Activated naive CD4-positive, alpha-beta T cell treated with anti-CD3 and anti-CD28 coated beads, Interleukin-2, amount 50 U/mL, for 72 hours (primary cell): ENCODE data around the gene PHAF1. TPM values are rescaled to one million over a fixed set of nuclear protein-coding genes. Genes with fewer than 3 reads are reported as not detected.
"Not testable (repeated sequence)": the region's sequence is repeated elsewhere in the genome, so short reads cannot be mapped to it uniquely, and the experiment has no call there.

Experiments
- ATAC-seq, 2 donors: fragments of 150-1000 bp; cut with Tn5 transposase; 2 replicates each; pipeline ENCODE4 v1.10.0; 2021; ENCODE audit warnings: mild to moderate bottlenecking in 2 of 2, moderate library complexity in 2 of 2
- DNase-seq, 2 donors: peaks; one replicate each; pipeline ENCODE4 v3.0.0; 2021 to 2022; ENCODE audit warnings: low spot score in 2 of 2
- H3K27ac Mint-ChIP-seq, 2 donors: one replicate each; pipeline ENCODE4 v1.8.0; 2022; ENCODE audit warnings: mild to moderate bottlenecking in 2 of 2, mixed read lengths in 2 of 2
- H3K36me3 Mint-ChIP-seq, 2 donors: one replicate each; pipeline ENCODE4 v1.8.0; 2022; ENCODE audit warnings: mixed read lengths in 2 of 2
- H3K9me3 Mint-ChIP-seq, 2 donors: one replicate each; pipeline ENCODE4 v1.8.0; 2022; ENCODE audit warnings: mixed read lengths in 2 of 2
- total RNA-seq, 2 donors: library from RNA; stranded (reverse); gene quantifications; one replicate each; pipeline ENCODE4 v1.2.3, GENCODE V29; 2022

Gene PHAF1
- total RNA-seq, 2 donors from 2014 or later = 15.6 to 16.6 TPM

- H3K36me3 Mint-ChIP-seq, DNase-seq, H3K9me3 Mint-ChIP-seq, ATAC-seq: not testable (repeated sequence)
- peak overlapping the region in 1 of 2 donors; percentile 29 for H3K27ac Mint-ChIP-seq
These were observed 13.1 kb downstream of the PHAF1 start for GRCh38 chr16:67122799-67123198.

- no peak for ATAC-seq
- Mint-ChIP-seq H3K36me3 (peaks cover 6 to 9% of the 10 kb centered on the region in 2 donors), H3K27ac (no peak overlapping the region), H3K9me3 (no peaks in the 10 kb centered on the region)
- DNase-seq = no peak
These were observed 18.7 kb downstream of the PHAF1 start for GRCh38 chr16:67128417-67128816.

GRCh38 chr16:67128887-67129286 lies 19.1 kb downstream of the PHAF1 start:
- no peak for DNase-seq
- H3K27ac Mint-ChIP-seq = no peak overlapping the region
- no peaks in the 10 kb centered on the region for H3K9me3 Mint-ChIP-seq
- ATAC-seq = no peak
- peaks cover 6 to 9% of the 10 kb centered on the region in 2 donors for H3K36me3 Mint-ChIP-seq

GRCh38 chr16:67129422-67129821 lies 19.7 kb downstream of the PHAF1 start:
- no peaks in the 10 kb centered on the region for H3K9me3 Mint-ChIP-seq
- H3K36me3 Mint-ChIP-seq = peaks cover 6 to 9% of the 10 kb centered on the region in 2 donors
- ATAC-seq (no peak), DNase-seq (no peak)
- H3K27ac Mint-ChIP-seq = no peak overlapping the region

- ATAC-seq = no peak
- Mint-ChIP-seq H3K27ac (peak overlapping the region in 1 of 2 donors; percentile 12), H3K36me3 (peaks cover 12 to 13% of the 10 kb centered on the region in 2 donors), H3K9me3 (no peaks in the 10 kb centered on the region)
- no peak for DNase-seq
These were observed 27.9 kb downstream of the PHAF1 start for GRCh38 chr16:67137605-67138004.

GRCh38 chr16:67141391-67141790 lies 31.6 kb downstream of the PHAF1 start:
- no peak overlapping the region for H3K27ac Mint-ChIP-seq
- peaks cover 12 to 26% of the 10 kb centered on the region in 2 donors for H3K36me3 Mint-ChIP-seq
- DNase-seq = no peak
- H3K9me3 Mint-ChIP-seq = no peaks in the 10 kb centered on the region
- no peak for ATAC-seq

- no peak for ATAC-seq
- Mint-ChIP-seq H3K27ac (peak overlapping the region in 1 of 2 donors; percentile 33), H3K9me3 (no peaks in the 10 kb centered on the region), H3K36me3 (peaks cover 12 to 27% of the 10 kb centered on the region in 2 donors)
- DNase-seq = no peak
These were observed 32.6 kb downstream of the PHAF1 start for GRCh38 chr16:67142342-67142741.

- Mint-ChIP-seq H3K27ac (peak overlapping the region in 1 of 2 donors; percentile 30), H3K36me3 (peaks cover 29 to 45% of the 10 kb centered on the region in 2 donors), H3K9me3 (no peaks in the 10 kb centered on the region)
- DNase-seq (no peak), ATAC-seq (no peak)
These were observed 35.2 kb downstream of the PHAF1 start for GRCh38 chr16:67144943-67145342.

- Mint-ChIP-seq H3K36me3 (peaks cover 23 to 37% of the 10 kb centered on the region in 2 donors), H3K27ac (peak overlapping the region in 1 of 2 donors; percentile 45), H3K9me3 (no peaks in the 10 kb centered on the region)
- ATAC-seq = no peak
- no peak for DNase-seq
These were observed 36.0 kb downstream of the PHAF1 start for GRCh38 chr16:67145746-67146145.

- H3K9me3 Mint-ChIP-seq = no peaks in the 10 kb centered on the region
- ATAC-seq (no peak), DNase-seq (no peak)
- H3K27ac Mint-ChIP-seq = peak overlapping the region; percentile 45 to 47
- peaks cover 18 to 32% of the 10 kb centered on the region in 2 donors for H3K36me3 Mint-ChIP-seq
These were observed 37.0 kb downstream of the PHAF1 start for GRCh38 chr16:67146523-67147357.

- Mint-ChIP-seq H3K9me3 (no peaks in the 10 kb centered on the region), H3K36me3 (peaks cover 18 to 32% of the 10 kb centered on the region in 2 donors), H3K27ac (no peak overlapping the region)
- DNase-seq = no peak
- no peak for ATAC-seq
These were observed 37.8 kb downstream of the PHAF1 start for GRCh38 chr16:67147437-67148140.

GRCh38 chr16:67148221-67148620 lies 38.5 kb downstream of the PHAF1 start:
- Mint-ChIP-seq H3K9me3 (no peaks in the 10 kb centered on the region), H3K36me3 (peaks cover 18 to 32% of the 10 kb centered on the region in 2 donors), H3K27ac (peak overlapping the region in 1 of 2 donors; percentile 62)
- DNase-seq (no peak), ATAC-seq (no peak)

- ATAC-seq = no peak
- DNase-seq = no peak
- H3K27ac Mint-ChIP-seq = peak overlapping the region in 1 of 2 donors; percentile 29
- no peaks in the 10 kb centered on the region for H3K9me3 Mint-ChIP-seq
- H3K36me3 Mint-ChIP-seq = peaks cover 18 to 32% of the 10 kb centered on the region in 2 donors
These were observed 39.0 kb downstream of the PHAF1 start for GRCh38 chr16:67148656-67149275.

GRCh38 chr16:67149276-67150046 lies 39.7 kb downstream of the PHAF1 start:
- ATAC-seq = no peak
- peaks cover 18 to 31% of the 10 kb centered on the region in 2 donors for H3K36me3 Mint-ChIP-seq
- H3K27ac Mint-ChIP-seq = peak overlapping the region in 1 of 2 donors; percentile 29
- H3K9me3 Mint-ChIP-seq = no peaks in the 10 kb centered on the region
- no peak for DNase-seq

GRCh38 chr16:67150047-67150832 lies 40.5 kb downstream of the PHAF1 start:
- Mint-ChIP-seq H3K27ac (no peak overlapping the region), H3K9me3 (no peaks in the 10 kb centered on the region), H3K36me3 (peaks cover 21 to 27% of the 10 kb centered on the region in 2 donors)
- DNase-seq = no peak
- peak; percentile 69 to 77 for ATAC-seq
